GM21515 (cell line): ENCODE measurements around the gene RPS6KA4.

Experiments used
- ATAC-seq: cut with Tn5 transposase; IDR thresholded peaks from one replicate; pipeline ENCODE4 v1.9.1; 2021; ENCODE audit not compliant: unreplicated experiment

RPS6KA4 gene

DNA sequence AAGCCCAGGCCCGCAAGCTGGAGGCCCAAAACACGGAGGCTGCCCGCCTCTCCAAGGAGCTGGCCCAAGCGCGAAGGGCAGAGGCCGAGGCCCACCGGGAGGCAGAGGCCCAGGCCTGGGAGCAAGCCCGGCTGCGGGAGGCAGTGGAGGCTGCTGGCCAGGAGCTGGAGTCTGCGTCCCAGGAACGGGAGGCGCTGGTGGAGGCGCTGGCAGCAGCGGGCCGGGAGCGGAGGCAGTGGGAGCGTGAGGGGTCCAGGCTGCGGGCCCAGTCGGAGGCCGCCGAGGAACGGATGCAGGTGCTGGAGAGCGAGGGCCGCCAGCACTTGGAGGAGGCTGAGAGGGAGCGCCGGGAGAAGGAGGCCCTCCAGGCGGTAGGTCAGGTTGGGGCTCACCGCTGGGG is 14.2 kb upstream of the RPS6KA4 start:
- no peak for ATAC-seq

DNA sequence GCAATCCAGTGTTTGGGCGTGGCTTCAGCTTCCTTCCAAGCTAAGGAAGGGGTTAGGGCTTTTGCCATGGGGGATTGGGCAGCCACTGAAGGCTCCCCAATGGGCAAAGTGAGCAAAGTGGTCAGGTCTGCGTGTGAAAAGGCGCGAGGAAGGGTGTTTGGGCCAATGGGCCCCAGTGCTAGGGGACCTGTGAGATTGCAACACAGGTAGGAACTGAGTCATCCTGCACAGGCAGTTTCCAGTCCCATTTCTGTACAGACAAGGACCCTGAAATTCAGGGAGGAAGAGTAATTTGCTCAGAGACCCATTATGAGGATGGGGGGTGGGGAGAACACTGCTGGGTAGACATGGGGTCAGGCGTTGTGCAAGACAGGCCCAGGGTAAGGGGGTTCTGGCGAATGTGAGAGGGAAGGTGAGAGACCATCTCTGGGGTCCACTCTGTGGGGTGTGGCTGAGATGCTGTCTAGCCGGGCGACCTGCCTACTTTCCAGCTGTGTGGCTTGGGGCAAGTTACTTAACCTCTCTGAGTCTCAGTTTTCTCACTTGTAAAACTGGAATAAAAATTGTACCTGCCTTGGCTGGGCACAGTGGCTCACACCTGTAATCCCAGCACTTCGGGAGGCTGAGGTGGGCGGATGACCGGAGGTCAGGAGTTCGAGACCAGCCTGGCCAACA is 11.6 kb upstream of the RPS6KA4 start:
- no peak for ATAC-seq

DNA sequence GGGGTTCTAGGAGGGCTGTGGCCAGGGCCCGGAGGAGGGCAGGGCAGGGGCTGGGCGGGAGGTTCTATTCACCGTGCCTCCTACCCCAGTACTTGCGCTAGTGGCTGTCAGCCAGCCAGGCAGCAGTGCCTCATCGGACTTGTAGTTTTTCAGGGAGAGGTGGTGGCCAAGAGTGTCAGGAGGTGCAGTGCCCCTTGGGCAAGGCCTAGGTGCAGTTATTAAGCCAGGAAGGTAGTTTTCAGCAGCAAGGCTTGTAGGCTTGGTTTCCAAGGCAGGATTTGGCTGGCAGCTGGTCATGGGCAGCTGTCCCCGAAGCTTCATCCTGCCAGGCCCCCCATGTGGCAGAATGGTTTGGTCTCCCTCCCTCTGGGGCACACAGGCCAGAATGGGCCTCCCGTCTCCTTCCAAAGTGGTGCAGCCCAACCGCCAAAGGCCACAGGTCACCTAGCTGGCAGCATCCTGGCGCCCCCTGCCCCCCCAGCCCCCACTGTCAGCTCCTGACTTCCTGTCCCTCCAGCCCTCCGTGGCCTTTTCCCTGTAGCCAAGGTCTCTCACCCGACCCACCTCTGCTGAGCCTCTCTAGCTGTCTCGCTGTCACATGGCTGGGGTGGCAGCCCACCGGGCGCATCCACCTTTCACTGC is 10.5 kb upstream of the RPS6KA4 start:
- ATAC-seq, result no peak

DNA sequence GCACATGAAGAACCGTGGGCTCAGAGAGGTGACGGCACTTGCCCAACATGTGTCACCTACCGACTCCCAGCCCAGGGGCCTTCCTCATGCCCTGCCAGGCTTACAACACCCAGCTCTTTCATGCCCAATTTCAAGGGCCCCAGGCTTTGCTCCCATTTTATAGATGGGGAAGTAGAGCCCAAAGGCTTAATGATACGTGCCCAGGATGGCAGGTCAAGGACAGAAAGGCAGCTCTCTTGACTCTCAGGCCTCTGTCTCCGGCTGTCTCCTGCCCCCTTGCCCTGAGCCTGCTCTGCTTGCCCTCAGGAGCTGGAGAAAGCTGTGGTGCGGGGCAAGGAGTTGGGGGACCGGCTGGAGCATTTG is 10.0 kb upstream of the RPS6KA4 start:
- no peak for ATAC-seq

DNA sequence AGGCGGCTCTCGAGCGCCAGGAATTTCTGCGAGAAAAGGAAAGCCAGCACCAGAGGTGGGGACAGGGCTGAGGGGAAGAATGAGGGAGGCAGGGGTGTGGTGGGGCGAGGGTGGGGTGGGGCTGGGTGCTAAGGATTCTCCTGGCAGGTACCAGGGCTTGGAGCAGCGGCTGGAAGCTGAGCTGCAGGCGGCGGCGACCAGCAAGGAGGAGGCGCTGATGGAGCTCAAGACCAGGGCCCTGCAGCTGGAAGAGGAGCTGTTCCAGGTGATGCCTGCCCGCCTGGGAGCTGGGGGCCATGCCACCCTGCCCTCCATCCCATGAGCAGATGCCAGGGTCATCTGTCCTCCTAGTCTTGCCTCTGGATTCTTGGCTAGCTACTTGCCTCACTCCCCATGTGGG is 9.6 kb upstream of the RPS6KA4 start:
- ATAC-seq, result no peak

DNA sequence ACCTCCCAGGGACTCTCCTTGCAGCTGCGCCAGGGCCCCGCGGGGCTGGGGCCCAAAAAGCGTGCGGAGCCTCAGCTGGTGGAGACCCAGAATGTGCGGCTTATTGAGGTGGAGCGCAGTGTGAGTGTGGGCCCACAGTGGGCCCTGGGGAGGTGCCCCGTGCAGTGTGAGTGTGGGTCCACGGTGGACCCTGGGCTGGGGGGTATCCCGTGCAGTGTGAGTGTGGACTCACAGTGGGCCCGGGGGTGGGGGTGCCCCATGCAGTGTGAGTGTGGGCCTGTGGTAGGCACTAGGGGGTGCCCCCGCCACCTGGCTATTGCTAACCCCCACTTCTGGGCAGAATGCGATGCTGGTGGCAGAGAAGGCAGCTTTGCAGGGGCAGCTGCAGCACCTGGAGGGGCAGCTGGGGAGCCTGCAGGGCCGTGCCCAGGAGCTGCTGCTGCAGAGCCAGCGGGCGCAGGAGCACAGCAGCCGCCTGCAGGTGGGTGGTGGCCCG is 7.8 kb upstream of the RPS6KA4 start:
- no peak for ATAC-seq

DNA sequence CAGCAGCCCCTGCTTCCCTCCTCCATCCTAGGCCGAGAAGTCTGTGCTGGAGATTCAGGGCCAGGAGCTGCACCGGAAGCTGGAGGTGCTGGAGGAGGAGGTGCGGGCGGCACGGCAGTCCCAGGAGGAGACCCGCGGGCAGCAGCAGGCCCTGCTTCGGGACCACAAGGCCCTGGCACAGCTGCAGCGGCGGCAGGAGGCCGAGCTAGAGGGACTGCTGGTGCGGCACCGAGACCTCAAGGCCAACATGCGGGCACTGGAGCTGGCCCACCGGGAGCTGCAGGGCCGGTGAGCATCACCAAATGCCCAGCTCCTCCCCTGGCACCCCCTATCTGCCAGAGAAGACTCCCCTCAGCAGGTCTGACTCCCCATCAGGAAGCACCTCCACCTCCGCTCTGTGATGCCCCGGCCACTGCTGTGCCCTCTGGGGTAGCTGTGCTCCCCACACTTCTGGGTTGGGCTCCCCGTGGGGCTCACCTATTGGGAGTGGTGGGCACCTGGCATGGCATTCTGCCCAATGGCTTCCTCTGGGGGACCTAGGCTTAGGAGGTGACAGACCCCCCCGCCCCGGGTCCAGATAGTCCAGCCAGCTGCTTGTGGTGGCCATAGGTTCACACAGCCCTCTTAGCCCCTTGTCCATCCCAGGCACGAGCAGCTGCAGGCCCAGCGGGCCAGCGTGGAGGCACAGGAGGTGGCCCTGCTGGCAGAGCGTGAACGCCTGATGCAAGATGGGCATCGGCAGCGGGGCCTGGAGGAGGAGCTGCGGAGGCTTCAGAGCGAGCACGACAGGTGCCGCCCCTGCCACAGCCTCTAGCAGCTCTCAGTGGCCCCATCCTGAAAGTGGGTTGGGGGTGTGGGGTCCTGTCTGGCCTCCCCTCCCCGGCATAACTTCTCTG is 6.6 kb upstream of the RPS6KA4 start:
- no peak for ATAC-seq

DNA sequence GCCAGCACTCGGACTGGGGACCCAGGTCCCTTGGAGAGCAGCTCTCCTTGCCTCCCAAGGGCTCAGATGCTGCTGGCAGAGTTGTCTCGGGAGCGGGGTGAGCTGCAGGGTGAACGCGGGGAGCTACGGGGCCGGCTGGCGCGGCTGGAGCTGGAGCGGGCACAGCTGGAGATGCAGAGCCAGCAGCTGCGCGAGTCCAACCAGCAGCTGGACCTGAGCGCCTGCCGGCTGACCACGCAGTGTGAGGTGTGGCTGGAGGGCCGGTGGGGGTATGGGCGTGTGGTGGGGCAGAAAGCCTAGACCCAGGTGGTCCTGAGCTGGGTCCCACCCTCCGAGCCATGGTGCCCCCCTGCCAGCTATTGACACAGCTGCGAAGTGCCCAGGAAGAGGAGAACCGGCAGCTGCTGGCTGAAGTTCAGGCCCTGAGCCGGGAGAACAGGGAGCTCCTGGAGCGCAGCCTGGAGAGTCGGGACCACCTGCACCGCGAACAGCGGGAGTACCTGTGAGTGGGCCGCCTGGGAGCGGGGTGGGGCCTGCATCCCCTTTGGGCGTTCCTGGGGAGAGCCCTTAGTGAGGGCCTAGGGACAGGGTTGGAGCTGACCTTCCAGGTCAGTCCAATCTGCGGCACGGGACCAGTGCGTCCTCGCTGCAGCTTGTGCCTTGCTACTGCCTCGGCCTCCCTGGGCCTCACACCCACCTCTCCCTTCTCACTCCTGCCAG is 5.8 kb upstream of the RPS6KA4 start:
- ATAC-seq, result no peak

DNA sequence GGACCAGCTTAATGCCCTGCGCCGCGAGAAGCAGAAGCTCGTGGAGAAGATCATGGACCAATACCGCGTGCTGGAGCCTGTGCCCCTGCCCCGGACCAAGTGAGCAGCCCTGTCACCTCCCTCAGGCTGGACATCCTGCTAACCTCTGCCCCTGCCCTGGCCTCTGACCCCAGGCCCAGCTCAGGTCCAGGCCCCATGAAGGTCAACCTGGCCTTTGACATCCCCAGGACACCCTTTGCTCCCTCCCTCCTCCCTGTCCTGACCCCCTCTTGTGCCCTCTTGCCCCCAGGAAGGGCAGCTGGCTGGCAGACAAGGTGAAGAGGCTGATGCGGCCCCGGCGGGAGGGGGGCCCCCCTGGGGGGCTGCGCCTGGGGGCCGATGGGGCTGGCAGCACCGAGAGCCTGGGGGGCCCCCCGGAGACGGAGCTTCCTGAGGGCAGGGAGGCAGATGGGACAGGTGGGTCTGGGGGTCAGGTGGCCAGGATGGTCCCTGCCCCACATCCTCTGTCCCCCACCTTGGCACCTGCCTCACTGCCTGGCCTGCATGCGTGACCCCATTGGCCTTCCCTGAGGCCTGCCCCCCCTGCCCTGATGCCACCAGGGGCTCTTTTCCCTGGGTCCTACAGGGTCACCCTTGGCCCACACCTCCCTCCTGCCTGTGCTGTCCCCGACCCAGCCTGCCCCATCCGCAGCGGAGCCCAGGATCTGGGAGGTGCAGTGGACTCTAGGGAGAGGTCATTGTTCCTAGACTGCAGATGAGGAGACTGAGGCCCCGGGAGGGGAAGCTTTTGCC is 5.1 kb upstream of the RPS6KA4 start:
- no peak for ATAC-seq

DNA sequence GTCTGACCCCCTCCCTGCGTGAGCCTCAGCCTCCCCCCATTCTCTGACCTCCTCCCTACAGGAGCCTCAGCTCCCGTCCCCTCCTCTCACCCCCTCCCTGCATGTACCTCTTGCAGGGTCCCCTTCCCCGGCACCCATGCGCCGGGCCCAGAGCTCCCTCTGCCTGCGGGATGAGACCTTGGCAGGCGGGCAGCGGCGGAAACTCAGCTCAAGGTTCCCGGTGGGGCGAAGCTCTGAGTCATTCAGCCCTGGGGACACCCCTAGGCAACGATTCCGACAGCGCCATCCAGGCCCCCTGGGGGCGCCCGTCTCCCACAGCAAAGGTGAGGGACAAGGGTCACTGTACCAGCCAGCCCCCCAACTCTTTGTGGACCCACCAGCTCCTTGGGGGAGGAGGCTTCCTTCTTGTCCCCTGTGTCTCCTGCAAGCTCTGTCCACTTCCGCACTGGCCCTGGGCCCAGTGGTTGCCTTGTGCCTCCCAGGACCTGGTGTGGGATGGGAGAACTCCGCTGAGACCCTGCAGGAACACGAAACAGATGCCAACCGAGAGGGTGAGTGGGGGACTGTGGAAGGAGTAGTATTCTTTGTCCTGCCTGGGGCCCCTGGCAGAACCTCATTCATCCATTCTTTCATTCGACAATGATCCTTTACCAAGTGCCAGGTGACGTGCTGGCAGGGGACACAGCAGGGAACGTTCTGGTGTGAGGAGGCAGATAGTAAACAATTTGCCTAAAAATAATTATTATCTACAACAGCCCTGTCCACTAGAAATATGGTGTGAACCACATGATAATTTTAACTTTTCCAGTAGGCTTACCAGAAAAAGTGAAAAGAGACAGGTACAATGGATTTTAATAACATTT is 3.7 kb upstream of the RPS6KA4 start:
- ATAC-seq, result no peak

DNA sequence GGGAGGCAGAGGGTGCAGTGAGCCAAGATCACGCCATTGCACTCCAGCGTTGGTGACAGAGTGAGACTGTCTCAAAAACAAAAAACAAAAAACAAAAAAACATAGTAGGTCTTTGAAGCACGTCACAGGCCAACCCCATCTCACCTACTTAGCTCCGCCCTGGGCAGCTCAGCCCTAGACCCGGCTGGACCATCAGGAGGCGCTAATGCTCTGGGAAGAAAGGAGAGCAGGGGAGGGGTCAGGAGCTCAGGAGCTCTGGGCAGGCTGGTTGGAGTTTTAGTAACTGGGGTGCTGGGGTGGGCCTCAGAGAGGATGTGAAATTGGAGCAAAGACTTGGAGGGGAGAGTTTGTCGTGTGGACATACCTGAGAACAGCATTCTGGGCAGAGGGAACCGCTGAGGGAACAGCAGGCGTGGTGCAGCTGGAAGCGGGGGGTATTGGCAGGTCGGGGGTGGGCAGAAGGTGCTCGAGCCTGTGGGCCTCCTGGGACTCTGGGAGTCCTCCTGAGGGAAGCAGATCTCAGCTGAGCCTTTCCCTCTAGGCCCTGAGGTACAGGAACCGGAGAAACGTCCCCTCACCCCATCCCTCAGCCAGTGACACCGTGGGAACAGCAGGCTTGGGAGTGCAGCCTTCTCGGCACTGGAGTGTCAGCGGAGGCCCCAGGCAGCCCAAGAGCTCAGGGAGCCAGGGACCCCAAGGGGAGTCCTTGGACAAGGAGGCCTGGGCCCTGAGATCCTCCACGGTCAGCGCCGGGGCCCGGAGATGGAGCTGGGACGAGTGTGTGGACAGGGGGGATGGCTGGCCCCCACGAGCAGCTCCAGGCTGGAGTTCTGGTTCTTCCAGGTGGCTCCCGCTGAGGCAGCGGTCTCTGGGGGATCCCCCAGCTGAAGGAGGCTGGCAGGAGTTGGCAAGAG is 2.2 kb upstream of the RPS6KA4 start:
- no peak for ATAC-seq

DNA sequence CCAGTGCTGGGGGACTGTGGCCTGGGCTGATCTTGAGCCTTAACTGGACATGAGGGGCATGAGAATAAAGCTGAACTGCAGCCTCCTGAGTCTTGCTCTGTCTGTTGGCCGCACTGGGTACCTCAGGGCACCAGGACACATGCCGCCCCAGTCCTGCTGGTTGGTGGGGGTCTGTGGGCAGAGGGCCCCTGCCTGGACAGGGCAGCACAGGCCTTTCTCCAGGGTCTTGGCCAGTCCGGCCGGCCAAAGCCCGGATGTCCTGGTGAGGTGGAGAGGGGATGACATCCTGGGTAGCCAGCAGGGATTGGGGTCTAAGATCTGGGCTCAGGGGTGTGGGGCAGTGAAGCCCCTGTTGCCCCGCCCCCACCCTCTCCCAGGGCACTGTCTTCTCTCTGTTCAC is 1.5 kb upstream of the RPS6KA4 start:
- no peak for ATAC-seq

DNA sequence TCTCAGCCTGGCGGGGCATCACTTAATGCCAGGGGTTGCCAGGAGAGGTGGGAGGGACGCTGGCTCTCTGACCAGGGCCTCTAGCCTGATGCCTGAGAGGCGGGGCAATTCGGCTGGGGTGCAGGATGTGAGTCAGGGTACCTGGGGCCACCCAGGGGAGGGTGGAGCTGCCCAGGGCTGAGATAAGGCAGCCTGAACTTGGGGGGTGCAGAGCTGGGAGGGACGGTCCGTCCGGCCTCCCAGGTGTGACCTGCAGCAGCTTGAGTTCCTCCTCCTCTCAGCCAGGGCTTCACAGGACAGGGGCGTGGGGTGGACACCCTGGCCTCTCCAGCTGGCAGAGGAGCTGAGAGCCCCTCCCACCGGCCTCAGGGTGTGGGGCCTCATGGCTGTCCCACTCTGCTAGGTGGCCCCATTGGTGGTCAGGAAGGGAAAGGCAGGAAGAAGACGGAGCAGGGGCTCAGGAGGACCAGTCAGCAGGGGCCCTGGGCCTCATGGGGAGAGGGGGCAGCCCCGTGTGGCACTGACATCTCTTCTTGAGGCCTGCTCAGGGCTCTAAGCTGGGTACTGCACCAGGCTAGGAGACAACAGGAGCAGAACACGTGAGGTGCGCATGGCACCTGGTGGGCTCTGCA is 942 bp upstream of the RPS6KA4 start:
- ATAC-seq, result no peak

DNA sequence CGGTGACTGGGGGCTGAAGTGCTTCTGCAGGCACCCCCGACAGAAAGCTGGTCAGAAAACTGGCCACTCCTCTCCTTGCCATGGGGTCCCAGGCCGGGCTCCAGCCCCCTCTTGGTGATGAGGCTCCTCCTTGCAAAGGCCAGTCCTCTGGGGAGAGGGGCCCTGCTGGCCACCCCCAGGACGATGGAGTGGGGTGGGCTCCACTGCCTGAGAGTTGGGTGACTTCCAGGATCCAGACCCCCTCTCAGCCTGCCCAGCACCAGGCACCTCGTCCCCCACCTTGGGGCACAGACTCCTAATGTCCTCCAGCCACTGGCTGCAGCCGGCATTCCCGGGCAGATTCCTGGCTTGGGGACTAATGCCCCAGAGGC is 441 bp upstream of the RPS6KA4 start:
- no peak for ATAC-seq

DNA sequence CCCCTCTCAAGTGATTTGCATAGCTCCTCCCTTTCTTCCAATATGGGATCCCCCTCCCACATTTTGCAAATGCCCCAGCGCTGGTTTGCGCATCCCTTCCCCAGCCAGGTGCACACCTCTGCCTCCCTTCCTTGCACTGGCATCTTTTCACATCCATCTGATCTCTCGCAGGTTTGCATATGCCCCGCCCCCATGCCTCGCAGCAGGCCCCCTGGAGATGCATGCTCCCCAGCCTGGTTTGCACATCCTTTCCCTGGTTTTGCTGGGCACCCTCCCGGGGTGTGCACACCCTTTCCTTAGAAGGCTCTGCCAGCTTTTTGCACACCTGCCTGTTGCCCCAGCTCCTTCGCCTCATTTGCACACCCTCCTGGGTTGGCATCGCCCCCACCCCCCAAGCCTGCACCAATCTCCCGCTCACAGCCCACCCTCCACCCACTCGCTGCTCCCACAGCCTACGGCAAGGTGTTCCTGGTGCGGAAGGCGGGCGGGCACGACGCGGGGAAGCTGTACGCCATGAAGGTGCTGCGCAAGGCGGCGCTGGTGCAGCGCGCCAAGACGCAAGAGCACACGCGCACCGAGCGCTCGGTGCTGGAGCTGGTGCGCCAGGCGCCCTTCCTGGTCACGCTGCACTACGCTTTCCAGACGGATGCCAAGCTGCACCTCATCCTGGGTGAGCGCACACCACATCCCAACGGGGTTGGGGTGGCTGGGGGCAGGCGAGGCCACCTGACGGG is 917 bp downstream of the RPS6KA4 start:
- ATAC-seq, result no peak

DNA sequence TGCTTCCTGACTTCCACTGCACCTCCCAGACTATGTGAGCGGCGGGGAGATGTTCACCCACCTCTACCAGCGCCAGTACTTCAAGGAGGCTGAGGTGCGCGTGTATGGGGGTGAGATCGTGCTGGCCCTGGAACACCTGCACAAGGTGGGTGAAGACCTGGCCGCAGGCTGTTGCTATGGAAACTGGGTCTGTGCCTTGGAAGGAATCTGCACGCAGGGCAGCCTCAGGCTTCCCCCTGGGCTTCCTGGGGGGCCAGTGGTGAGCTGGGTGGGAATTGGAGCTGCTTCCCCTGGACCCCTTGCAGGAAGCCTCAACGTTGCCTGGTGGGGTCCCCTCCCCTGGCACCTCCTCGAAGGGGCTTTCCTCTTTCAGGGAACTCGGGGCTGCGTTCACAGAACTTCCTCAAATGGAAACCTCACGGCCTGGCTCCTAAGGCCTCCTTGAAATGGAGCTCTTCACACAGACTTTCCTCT is 1.5 kb downstream of the RPS6KA4 start:
- no peak for ATAC-seq

DNA sequence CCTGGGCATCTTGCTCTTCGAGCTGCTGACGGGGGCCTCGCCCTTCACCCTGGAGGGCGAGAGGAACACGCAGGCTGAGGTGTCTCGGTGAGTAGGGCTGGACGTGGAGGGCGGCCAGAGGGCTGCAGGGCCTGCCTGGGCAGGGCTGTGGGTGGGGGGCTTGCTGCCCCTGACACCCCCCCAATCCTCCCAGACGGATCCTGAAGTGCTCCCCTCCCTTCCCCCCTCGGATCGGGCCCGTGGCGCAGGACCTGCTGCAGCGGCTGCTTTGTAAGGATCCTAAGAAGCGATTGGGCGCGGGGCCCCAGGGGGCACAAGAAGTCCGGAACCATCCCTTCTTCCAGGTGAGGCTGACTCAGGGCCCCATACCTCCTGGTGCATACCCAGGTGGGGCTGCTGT is 2.7 kb downstream of the RPS6KA4 start:
- no peak for ATAC-seq
